ENCODE measurements around the gene HGF.
A peak's percentile ranks its signal among the peaks of the same experiment; 100 is the strongest.

DNA sequence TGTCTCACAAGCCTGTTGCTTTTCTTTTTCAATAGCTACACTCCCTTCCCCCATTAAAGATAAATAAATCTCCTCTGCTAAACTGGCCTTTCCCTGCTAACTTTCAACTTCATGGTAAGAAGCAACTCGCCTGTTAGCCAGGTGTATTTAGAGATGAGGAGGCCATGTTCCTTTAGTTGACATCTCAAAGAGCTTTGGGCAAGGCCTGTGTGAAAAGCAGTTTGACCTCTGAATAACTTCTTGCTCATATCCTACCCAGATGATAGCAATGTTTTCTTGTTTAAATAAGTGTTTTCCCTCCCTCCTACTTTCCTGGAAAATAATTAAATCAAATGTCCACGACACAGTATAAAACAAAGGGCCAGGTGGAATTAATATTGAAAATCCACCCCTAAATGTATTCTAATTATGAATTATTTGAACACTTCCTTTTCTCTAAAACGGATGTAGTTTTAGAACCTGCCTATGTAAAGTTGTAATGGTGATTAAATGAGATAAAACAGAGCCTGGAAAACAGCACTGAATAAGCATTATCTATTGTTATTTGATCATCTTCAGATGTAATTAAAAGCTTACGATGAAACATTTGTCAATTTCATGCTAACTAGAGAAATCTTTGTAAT, 78.5 kb downstream of the HGF start:
- TF ChIP-seq, protein P1, sequence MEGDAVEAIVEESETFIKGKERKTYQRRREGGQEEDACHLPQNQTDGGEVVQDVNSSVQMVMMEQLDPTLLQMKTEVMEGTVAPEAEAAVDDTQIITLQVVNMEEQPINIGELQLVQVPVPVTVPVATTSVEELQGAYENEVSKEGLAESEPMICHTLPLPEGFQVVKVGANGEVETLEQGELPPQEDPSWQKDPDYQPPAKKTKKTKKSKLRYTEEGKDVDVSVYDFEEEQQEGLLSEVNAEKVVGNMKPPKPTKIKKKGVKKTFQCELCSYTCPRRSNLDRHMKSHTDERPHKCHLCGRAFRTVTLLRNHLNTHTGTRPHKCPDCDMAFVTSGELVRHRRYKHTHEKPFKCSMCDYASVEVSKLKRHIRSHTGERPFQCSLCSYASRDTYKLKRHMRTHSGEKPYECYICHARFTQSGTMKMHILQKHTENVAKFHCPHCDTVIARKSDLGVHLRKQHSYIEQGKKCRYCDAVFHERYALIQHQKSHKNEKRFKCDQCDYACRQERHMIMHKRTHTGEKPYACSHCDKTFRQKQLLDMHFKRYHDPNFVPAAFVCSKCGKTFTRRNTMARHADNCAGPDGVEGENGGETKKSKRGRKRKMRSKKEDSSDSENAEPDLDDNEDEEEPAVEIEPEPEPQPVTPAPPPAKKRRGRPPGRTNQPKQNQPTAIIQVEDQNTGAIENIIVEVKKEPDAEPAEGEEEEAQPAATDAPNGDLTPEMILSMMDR (IDR thresholded peaks at IDR 0.05) = no peak
- TF ChIP-seq EZH2phosphoT487 (IDR thresholded peaks at IDR 0.05; ENCODE audit: borderline replicate concordance, low read depth) = no peak
- peak; percentile 53; the same call in 1 of the 2 replicates for TF ChIP-seq RCOR1 (IDR thresholded peaks at IDR 0.05; ENCODE audit: low read length)
- no peak for TF ChIP-seq YY1 (IDR thresholded peaks at IDR 0.05; ENCODE audit: low read depth)
- TF ChIP-seq, protein P2, sequence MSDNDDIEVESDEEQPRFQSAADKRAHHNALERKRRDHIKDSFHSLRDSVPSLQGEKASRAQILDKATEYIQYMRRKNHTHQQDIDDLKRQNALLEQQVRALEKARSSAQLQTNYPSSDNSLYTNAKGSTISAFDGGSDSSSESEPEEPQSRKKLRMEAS (IDR thresholded peaks at IDR 0.05; ENCODE audit: low read depth) = no peak
- TF ChIP-seq POLR2AphosphoS5 (IDR thresholded peaks at IDR 0.05; ENCODE audit: low read depth, low read length) = no peak
- no peak for TF ChIP-seq CHD2 (IDR thresholded peaks at IDR 0.05; ENCODE audit: low read length, partially characterized antibody)
- TF ChIP-seq, protein P3, sequence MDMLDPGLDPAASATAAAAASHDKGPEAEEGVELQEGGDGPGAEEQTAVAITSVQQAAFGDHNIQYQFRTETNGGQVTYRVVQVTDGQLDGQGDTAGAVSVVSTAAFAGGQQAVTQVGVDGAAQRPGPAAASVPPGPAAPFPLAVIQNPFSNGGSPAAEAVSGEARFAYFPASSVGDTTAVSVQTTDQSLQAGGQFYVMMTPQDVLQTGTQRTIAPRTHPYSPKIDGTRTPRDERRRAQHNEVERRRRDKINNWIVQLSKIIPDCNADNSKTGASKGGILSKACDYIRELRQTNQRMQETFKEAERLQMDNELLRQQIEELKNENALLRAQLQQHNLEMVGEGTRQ (IDR thresholded peaks at IDR 0.05; ENCODE audit: borderline replicate concordance, low read depth, low read length) = no peak
- TF ChIP-seq, protein P4, sequence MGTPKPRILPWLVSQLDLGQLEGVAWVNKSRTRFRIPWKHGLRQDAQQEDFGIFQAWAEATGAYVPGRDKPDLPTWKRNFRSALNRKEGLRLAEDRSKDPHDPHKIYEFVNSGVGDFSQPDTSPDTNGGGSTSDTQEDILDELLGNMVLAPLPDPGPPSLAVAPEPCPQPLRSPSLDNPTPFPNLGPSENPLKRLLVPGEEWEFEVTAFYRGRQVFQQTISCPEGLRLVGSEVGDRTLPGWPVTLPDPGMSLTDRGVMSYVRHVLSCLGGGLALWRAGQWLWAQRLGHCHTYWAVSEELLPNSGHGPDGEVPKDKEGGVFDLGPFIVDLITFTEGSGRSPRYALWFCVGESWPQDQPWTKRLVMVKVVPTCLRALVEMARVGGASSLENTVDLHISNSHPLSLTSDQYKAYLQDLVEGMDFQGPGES (IDR thresholded peaks at IDR 0.05; ENCODE audit: low read depth, low read length) = no peak
- no peak for TF ChIP-seq GABPA (IDR thresholded peaks at IDR 0.05; ENCODE audit: low read depth)
- TF ChIP-seq EP300 (IDR thresholded peaks at IDR 0.05; ENCODE audit: borderline replicate concordance in 1 of 2, low read depth in 1 of 2, low read length in 1 of 2) = peak in 1 of 2 experiments; percentile 88; a peak in 2 of 4 replicates
- no peak for TF ChIP-seq MXI1 (IDR thresholded peaks at IDR 0.05; ENCODE audit: low read depth, low read length)
- TF ChIP-seq FOSL2 (IDR thresholded peaks at IDR 0.05; ENCODE audit: borderline replicate concordance, low read depth) = no peak

Data from SK-N-SH (cell line).